HG02588 (cell line): ENCODE measurements around the gene LIN9.
A peak's percentile ranks its signal among the peaks of the same experiment; 100 is the strongest.

ENCODE experiments used
- ATAC-seq: cut with Tn5 transposase; IDR thresholded peaks from one replicate; pipeline ENCODE4 v1.9.1; 2021; ENCODE audit warnings: mild to moderate bottlenecking, moderate library complexity; ENCODE audit not compliant: unreplicated experiment

LIN9 gene

DNA sequence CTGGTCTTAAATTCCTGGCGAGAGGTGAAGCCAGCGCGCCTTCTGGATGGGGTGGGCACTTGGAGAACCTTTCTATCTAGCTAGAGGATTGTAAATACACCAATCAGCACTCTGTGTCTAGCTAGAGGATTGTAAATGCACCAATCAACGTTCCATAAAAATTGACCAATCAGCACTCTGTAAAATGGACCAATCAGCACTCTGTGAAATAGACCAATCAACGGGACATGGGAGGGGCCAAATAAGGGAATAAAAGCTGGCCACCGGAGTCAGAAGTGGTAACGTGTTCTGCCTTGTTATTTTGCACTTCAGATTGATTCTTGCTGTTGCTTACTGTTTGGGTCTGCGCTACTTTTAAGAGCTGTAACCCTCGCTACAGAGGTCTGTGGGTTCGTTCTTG, 12.0 kb upstream of the LIN9 start:
- no peak for ATAC-seq

DNA sequence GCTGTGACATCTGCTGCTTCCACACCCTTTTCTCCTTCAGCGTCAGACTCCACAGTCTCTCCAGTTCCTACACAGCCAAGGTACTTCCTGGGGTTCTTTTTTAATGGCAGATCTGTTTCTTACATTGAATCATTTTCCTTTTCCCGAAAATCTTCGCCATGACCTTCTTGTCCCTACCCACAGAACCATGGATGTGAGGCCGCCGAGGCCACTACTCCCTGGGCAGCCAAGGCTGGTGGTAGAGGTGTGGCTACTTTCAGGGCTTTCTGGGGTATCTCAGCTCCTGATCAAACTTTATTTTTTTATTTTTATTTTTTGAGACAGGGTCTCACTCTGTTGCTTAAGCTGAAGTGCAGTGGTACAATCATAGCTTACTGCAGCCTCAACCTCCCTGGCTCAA, 9.5 kb upstream of the LIN9 start:
- no peak for ATAC-seq

DNA sequence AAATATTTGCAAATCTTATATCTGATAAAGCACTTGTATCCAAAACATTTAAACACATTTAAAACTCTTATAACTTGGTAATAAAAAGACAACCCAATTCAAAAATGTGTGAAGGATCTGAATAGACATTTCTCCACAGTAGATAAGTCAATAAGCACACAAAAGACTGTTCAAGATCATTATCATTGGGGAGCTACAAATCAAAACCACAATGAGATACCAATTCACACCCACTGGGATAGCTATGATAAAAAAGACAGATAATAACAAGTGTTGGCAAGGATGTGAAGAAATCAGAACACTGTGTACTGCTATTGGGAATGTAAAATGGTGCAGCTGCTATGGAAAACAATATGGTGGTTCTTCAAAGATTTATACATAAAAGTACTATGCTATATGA, 5.1 kb upstream of the LIN9 start:
- ATAC-seq = no peak

DNA sequence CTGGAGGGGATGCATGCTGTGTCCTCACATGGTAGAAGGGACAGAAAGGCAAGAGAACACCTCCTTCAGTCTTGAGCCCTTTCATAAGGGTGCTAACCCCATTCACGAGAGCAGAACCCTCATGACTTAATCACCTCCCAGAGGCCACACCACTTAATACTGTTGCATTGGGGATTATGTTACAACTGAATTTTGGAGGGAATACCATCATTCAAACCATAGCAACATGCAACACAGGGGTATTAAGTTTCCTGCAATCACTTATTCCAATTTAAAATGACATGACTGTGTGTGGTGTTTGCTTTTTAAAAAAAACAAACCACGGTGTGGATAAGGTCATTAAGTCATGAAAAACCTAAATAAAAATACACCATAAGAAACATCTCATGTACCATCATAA, 3.1 kb upstream of the LIN9 start:
- no peak for ATAC-seq

DNA sequence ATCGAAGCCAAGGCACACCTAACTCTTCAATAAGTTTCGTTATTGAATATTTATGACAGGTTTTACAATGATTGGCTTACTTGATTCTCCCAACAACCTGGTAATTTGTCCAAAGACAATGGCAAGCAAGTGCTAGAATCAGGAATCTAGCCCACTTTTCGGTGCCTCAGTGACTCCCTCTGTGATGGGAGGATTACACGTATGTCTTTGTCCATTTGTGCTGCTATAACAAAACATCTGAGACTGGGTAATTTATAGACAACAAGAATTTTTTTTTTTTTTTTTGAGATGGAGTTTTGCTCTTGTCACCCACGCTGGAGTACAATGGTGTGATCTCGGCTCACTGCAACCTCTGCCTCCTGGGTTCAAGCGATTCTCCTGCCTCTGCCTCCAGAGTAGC, 2.4 kb upstream of the LIN9 start:
- ATAC-seq = no peak

DNA sequence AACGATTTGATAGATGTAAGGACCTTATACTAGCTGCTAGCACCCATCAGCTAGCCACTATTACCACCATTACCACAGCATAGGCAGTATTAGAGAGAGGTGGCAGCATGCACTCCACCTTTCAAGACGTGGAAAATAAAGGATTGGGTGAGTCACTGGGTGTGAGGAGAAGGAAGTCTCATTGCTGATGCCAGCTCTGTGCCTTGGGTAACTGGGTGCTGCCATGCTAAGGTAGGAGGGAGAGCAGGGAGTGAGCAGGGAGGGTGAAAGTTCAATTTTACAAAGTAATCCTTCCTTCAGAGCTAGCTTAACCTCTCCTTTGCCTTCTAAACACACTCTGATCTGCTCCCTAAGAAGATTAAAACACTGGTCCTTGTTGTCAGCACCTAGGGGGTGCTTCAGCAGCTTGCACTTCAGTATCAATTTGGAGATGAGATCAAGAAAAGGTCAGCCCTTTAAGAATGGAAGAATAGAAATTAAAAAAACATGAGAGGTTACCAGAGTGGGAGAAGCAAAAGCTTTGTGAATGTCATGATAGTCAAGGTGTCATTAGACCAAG, 1.8 kb upstream of the LIN9 start:
- ATAC-seq = no peak

DNA sequence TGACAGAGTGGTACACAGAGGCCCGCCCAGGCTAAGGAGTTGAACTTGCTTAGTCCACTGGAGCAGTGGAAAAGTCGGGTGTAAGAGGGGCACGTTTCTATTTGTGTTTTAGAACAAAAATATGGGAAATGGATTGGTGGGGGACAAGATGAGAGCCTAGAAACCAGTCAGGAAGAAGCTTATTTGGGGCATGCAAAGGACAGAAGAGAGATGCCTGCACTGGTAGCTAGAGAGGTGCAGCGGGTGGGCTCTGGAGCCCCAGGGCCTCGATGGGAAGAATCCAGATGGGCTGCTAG, 1.2 kb upstream of the LIN9 start:
- no peak for ATAC-seq

DNA sequence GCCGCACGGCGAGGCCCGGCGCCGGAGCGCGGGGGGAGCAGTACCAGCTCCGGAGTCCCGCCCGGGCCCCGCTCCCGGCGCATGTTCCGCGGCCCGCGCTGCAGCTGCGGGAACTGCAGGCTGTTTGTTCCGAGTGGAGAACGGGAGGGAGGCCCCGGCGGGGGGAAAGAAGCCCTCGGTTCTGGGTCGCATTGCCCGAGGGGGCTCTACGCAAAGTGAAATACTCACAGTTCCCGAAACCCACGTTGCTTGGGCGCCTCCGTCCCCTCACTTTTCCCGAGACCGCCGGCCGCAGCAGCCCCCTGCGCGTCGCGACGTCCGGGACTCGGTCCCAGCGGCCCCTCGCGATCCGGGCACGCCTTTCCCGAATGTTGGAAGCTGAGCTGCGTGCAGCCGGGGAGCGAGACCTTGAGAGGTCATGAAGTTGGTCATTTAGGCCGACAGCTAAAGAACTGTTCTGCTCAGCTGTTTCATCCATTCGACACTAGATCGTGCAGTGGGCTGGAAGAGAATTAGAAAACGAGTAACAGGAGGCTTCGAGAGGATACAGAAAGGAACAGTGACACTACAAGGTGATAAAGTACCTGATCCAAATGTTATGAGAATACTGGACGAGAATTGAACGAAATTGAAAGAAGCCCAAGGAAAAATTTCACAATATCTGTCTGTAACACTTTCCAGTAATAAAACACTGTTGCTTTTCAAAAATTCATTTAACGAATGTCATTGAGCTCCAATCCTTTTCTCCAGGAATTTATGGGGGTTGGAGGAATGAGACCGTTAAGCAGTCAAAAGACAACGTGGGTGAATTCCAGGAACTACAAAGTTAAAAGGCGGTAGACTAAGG, 657 bp upstream of the LIN9 start:
- ATAC-seq = peak; percentile 14

DNA sequence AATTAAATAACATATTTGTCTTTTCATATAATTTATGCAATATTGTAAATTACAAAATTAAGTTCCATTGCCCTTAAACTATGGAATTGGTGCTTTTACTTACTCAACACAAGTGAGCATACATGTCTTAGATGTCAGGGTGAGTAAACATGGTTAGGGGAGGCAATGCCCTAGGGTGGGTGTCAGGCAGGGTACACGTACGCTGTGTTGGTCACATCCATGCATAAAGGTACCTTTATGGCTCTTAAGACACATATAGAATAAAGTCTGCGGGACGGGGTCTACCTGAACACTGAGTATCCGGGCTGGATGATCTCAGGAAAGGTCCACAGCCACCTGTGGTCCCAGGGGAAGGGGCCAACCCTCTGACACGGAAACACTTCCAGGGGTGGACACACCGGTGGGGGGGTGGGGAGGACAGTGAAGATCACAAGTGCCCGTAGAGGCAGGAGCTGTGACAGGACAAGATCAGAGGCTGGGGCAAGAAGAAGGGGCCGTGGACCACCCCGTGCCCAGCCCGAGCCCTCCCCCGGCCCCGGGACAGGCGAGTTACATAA, 720 bp downstream of the LIN9 start:
- peak; percentile 15 for ATAC-seq

DNA sequence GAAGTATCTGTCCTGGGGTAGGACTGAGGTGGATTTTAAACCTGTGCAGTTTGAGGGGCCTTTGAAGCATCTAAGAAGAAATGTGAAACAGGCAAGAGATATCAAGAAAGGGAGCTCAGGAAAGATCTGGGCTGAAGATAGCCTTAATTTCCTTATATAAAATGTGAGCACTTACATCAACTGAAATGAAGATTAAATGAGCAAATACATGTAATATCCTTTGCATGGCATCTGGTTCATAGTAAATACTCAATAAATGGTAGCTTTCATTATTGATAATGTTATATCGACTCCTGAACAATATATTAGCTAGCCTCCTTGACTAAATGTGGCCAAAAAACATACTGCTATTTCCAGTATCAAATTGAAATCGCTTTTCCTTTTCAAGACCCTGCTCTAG, 2.5 kb downstream of the LIN9 start:
- no peak for ATAC-seq

DNA sequence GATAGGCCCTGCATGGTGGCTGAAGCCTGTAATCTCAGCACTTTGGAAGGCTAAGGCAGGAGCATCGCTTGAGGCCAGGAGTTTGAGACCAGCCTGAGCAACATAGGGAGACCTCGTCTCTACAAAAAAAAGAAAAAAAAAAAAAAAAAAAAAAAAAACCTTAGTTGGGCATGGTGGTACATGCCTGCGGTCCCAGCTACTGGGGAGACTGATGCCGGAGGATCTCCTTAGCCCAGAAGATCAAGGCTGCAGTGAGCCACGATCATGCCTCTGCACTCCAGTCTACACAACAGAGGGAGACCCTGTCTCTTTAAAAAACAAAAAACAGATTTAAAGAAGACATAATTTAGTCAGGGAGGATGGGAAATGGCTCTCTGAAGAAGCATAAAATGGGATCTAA, 3.8 kb downstream of the LIN9 start:
- no peak for ATAC-seq

DNA sequence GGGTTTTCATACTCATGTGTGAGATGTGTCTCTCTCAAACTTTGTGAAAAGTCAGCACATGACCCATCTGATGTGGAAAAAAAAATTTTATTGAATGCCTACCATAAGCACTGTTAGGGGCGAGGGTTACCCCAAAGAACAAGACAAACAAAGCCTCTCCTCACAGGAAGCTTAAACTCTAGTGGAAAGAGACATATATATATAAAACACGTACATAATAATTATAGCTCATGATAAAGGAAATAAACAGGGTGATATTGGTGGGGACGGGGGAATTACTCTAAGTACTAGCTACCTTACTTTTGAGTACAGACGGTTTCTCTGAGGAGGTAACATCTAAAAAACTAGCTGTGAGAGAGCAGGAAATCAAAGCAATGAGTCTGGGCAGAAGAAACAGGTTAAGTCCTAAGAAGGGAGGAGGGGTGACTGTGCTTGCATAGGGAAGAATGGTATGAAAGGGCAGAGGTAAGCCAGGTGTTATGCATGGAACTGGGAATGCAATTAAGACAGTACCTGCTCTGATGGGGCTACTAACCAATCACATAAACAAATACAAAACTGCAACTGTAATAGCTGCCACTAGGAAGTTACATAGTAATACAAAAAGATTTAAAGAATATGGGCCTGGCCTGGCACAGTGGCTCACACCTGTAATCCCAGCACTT, 4.5 kb downstream of the LIN9 start:
- no peak for ATAC-seq

DNA sequence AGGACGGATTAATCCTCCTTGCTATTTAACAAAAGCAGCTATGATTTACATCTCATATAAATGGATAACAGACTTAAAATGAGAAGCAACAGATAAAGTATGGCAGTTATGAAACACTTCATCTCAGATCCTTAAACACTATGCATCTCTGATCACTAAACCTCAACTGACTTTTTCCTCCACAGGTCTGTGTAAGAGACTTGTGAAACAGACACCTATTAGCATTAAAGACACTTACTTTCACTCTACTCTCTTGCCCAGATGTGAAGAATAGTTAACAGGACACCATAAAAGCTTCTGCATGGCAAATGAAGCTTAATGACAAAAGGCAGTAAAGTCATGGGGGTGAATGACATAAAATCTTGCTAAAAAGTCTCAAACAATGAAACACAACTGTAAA, 6.2 kb downstream of the LIN9 start:
- no peak for ATAC-seq

DNA sequence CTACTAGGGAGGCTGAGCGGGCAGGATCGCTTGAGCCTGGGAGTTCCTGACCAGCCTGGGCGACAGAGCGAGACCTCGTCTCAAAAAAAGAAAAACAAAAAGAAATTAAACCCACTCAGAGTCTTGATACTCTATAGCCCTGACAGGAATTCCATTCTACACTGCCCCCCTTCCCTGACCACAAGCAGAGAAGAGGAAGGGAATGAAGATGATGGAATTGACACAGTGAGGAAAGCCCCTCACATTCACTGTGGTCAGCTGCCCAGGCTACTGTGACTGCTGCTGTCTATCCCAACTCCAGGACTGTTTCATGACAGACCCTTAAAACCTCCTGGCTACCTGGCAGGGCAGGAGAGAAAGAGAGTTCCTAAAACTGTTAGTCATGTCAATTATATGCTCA, 12.1 kb downstream of the LIN9 start:
- no peak for ATAC-seq

DNA sequence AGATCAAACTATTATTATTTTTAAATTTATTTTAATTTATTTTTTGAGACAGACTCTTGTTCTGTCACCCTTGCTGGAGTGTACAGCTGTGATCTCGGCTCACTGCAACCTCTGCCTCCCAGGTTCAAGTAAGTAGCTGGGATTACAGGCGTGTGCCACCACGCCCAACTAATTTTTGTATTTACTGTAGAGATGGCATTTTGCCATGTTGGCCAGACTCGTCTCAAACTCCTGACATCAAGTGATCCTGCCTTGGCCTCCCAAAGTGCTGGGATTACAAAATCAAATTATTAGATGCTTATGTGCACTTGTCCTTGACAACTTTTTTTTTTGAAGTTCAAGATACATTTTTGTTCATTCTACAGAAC, 15.4 kb downstream of the LIN9 start:
- ATAC-seq = no peak

DNA sequence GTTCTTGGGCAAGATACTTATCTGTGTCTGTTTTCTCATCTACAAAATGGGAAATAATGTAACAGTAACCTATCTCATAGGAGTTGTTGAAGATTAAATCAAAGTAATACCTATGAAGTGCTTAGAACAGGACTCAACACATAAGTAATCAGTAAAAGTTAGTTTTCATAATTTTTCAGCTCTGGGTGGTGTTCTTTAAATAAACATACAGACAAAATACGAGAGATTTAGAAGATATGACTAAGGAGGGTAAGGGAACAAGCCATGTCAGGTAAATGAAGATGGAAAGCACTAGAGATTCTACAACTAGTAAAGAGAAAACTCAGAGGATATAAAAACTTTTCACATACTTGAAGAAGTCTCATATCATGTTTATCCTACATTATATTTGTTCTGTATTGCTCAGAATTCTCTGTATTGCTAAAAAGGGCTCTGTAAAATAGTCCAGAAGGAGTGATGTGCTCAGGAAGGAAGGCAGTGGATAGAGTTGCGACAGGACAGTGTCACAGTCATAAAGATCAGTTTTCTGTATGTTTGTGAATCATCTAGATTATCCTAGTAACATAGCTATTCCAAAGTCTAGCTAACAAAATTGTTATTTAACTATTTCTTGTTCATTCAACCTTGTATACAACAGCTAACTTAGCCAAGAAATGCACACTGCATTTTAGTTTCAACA, 16.0 kb downstream of the LIN9 start:
- no peak for ATAC-seq

DNA sequence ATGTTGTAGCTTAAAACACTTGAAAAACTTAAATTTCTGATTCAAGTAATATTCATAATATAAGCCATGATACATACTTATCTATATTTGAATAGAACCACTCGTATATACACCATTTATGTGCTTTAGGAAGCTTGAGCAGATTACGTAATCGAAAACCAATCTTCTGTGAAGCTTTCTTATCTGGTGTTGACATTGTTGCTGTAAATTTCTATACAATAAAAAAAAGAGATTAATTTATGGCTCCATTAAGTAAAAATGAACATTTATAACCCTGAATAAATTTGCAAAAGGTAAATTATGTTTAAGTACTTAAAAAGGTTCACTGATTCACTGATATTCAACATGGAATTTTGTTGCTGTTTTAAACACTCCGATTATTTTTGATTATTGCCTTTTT, 21.4 kb downstream of the LIN9 start:
- ATAC-seq = no peak

DNA sequence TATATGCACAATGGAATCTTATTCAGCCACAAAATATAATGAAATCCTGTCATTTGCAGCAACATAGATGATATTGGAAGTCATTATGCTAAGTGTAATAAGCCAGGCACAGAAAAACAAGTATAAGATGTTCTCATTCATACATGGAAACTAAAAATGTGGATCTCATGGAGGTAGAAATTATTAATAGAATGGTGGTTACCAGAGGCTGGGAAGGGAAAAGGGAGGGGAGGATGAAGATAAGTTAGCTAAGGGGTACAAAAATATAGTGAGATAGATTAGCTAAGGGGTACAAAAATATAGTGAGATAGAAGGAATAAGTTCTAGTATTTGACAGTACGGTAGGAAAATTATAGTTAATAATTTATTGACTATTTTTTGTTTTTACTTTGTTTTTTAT, 27.9 kb downstream of the LIN9 start:
- no peak for ATAC-seq

DNA sequence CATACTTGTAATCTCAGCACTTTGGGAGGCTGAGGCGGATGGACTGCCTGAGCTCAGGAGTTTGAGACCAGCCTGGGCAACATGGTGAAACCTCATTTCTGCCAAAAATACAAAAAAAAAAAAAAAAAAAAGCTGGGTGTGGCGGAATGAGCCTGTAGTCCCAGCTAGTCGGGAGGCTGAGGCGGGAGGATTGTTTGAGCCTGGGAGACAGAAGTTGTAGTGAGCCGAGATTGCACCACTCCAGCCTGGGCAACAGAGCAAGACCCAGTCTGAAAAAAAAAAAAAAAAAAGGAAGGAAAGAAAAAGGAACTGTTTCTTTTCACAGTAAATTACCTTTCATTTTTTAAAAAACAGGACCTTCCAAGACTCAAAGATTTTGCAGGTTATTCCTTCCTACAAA, 29.5 kb downstream of the LIN9 start:
- no peak for ATAC-seq

DNA sequence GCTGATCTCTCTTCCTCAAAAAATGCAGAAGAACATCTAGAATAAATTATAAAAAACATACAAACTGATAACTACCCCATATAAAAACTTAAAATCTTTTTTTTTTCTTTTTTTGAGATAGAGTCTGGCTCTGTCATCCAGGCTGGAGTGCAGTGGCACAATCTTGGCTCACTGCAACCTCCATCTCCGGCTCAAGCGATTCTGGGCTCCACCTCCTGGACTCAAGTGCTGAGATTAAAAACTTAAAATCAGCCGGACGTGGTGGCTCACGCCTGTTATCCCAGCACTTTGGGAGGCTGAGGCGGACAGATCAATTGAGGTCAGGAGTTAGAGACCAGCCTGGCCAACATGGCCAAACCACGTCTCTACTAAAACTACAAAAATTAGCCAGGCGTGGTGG, 31.1 kb downstream of the LIN9 start:
- no peak for ATAC-seq

DNA sequence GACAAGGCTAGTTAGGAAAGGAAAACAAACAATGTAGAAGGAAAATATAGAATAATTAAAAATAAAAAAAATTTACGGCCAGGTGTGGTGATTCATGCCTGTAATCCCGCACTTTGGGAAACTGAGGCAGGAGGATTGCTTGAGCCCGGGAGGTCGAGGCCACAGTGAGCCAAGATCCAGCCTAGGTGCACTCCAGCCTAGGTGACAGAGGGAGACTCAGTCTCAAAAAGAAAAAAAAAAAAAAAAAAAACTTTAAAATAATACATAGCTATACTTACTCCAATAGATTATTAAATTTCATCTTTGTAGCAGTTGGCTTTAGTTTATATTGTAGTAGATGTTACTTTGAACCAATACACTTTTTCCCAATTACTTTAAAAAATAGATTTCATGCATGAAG, 32.0 kb downstream of the LIN9 start:
- ATAC-seq = no peak
